GM21825 (cell line): ENCODE data around the gene PKN3.
"Not testable (repeated sequence)": the region's sequence is repeated elsewhere in the genome, so short reads cannot be mapped to it uniquely, and the experiment has no call there.

Experiments
- ATAC-seq: cut with Tn5 transposase; IDR thresholded peaks from one replicate; pipeline ENCODE4 v1.9.1; 2021; ENCODE audit warnings: mild to moderate bottlenecking, moderate library complexity; ENCODE audit not compliant: unreplicated experiment

PKN3 gene

DNA sequence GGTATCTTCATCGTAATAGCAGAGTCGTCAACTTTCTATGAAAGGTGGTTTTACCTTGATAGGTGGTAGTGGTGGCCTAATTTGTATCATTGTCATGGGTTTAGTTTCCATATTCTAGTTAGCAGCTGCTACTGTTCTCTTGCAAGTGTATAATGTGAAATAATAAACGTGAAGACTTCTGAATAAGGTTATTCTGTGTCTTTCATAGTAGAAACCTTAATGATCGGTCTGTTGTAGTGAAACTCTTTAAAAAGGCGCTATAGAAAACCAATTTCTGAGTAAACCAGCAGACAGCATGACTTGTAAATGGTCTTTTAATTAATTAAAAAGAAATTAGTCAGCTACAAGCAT lies 11.6 kb upstream of the PKN3 start:
- no peak for ATAC-seq

DNA sequence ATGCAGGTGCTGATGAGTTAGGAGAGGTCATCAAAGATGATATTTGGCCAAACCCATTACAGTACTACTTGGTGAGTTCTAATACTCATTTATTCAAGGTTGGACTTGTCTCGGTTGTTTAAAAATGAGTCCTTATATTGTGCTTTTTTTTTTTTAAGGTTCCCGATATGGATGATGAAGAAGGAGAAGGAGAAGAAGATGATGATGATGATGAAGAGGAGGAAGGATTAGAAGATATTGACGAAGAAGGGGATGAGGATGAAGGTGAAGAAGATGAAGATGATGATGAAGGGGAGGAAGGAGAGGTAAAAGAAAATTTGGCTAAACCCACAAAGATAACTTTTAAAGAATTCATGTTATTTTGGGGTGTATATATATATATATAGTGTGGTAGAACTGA lies 8.6 kb upstream of the PKN3 start:
- not testable (repeated sequence) for ATAC-seq

DNA sequence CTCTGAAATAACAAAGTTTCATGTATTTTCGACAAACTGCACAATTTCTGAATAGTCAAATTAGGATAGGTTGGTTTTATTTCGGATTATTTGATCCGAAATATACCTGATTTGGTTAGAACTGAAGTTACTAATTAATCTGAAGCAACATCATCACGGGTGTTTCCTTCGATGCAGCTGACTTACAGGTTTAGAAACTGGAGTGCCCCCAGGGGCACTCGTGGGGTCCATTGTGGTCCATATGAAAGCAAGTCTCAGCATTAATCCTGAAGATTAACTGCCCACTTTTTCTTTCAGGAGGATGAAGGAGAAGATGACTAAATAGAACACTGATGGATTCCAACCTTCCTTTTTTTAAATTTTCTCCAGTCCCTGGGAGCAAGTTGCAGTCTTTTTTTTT lies 8.0 kb upstream of the PKN3 start:
- ATAC-seq = no peak

DNA sequence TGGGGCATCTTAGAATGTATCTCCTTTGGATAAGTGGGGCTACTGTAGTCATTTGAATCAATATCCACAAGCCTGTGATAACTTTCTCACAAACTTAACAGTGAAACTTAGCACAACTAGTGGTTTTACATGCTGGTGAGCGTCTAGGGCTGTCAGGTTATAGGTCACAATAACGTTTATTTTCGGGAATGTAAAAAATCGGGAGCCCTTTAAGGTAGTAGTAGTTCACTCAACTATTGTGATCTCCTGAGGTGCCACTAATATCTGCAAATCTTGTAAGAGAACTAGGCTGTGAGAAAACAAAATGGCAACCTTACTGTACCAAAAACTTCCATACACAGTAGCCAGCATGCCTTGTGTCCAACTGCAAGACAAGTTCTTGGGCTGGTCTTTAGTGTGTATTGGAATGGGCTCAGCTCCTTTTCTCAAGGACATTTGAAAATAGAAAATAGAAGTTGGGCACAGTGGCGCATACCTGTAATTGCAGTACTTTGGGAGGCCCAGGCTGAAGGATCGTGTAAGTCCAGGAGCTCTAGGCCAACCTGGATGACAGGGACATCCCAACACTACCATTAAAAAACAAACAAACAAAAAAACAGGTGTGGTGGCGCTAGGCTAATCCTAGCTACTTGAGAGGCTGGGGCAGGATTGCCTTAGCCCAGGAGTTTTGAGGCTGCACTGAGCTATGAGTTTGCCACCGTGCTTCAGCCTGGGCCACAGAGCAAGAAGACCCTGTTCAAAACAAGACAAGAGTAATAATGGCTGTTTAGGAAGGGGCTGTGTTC lies 5.2 kb upstream of the PKN3 start:
- no peak for ATAC-seq

DNA sequence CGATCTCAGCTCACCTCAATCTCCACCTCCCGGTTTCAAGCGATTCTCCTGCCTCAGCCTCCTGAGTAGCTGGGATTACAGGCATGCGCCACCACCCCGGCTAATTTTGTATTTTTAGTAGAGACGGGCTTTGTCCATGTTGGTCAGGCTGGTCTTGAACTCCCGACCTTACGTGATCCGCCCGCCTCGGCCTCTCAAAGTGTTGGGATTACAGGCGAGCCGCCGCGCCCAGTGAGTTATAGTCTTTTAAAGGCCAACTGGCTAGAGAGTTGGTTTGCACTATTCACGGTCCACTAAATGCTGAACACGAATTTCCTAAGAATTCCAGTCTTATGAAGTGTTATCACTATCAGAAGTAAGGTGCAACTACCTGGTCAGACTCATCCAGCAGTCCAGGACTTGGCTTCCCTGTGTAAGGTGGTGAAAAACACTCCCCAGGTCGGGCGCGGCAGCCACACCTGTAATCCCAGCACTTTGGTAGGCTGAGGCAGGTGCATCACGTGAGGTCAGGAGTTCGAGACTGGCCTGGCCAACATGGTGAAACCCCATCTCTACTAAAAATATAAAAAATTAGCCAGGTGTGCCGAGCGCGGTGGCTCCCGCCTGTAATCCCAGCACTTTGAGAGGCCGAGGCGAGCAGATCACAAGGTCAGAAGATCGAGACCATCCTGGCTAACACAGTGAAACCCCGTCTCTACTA lies 3.1 kb upstream of the PKN3 start:
- ATAC-seq = not testable (repeated sequence)

DNA sequence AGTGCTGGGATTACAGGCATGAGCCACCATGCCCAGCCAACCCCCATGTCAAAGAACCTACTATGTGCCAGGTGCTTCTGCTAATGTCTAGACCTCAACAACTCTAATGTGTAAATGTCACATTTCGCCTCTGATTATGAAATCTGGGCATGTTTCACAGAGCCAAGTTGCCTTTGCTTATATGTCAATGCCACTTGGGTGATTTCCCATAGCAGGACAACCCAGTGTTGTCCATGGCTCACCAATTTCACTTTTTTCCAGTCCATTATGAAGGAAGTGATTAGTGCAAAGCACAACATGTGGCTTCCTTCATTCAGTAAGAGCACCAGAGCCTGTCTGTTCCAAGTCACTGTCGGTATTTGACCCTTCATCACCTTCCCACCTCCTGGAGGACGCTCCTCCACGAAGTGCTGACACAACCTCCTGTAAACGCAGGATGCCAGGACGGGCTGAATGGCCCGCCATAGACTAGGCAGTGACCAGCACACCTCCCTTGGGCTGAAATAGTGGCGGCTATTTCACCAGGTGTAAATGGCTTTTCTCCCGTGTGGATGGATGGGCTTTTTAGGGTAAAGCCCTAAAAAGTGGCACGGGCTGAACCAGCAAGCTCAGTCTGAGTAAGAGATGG lies 962 bp upstream of the PKN3 start:
- ATAC-seq = no peak

DNA sequence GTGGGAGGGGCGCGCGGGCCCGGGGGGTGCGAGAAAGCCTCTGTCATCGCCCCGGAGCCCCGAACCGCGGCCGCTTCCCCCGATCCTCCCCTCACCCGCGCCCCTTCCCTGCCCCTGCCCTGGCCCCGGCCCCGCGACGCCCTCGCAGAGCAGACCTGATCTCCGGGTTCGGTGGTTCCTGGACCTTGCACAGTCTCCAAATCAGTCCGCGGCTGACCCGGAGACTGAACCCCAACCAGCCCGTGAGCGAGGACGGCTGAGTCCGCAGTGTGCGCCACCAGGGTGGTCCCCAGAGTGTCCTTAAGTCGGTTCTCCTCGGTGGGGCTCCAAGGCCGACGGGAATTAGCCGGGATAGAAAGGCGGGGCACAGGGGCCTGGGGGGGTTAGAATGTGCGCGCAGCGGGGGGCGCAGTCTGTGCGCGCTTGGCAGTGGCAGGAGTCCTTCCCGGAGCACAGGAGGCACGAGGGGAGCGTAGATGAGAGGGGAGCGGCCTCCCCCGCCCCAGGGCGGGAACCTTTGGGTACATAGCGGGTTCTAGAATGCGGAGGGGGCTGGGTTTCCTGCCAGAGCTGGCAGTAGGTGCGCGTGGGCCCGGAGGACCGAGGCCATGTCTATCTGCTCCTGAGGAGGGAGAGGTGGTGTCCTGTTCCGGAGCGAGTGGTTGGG lies 779 bp downstream of the PKN3 start:
- ATAC-seq = no peak

DNA sequence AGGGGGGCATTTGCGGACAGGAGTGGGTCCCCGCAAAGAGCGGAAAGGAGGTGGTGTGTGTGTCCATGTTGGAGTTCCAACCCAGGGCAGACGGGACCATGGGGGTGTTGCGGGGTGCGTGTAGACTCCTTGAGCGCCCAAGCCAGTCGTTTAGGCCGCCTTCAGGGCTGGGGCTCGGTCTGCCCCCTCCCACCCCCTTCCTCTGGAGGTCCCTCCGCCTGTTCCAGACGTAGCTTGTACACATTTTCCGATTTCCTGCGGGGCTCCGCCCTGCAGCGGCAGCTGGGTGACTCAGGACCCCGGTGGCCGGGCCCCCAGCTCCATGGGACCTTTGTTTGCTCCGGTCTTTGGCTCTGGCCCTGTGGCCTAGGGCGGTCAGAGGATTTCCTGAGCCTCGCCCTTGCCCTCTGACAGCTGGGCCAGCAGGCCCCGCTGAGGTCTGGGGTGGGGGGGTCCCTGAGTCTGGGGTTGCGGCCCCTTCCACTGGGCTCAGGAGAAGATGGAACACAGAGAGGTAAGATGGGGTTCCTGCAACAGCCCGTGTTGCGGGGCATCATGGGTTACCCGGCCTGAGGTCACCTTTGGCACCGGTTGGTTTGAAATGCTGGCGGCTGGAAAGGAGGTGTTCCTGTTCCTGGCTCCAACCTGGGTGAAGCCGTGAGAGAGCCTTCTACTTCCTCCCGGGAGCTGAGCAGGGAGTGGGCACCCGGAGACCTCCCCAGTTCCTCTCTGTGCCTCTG lies 1.5 kb downstream of the PKN3 start:
- no peak for ATAC-seq

DNA sequence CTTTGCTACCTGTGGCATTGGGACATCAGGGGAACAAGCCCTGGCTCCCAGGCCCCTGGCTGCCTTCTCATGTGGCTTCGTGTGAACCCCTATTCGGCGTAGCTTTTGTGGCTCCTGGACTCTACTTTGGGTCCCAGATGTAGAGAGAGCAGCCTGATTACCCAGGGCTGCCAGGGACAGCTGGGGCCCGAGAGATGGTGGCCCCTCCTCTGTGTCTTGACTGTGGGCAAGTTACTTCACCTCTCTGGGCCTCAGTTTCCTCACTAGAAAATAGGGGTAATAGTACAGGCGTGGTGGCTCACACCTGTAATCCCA lies 2.0 kb downstream of the PKN3 start:
- ATAC-seq = no peak

DNA sequence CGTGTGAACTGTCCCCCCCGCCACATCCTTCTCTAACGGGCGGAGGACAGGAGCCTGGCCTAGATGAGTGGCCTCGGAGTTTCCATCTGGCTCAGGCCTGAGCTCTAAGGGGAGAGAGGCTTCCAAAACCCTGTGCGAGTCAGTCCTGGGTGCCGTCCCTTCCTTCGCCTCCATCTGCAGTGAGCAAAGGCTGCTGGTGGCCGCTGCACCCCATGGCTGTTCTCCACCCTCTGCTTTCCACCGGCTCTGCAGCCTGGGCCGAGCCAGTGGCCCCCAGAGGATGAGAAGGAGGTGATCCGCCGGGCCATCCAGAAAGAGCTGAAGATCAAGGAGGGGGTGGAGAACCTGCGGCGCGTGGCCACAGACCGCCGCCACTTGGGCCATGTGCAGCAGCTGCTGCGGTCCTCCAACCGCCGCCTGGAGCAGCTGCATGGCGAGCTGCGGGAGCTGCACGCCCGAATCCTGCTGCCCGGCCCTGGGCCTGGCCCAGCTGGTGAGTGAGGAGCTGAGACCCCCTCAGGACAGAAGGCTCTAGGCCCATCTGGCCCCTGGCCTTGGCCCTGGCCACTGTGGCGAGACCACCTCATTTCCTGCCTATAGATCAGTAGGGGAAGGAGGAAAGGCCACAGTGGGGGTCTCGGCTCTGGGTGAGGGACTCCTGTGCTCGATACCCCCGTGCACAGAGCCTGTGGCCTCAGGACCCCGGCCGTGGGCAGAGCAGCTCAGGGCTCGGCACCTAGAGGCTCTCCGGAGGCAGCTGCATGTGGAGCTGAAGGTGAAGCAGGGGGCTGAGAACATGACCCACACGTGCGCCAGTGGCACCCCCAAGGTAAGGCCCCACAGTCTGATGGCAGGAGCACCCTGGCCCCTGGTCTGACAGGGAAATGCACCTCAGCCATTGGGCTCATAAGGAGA lies 3.0 kb downstream of the PKN3 start:
- ATAC-seq = no peak

DNA sequence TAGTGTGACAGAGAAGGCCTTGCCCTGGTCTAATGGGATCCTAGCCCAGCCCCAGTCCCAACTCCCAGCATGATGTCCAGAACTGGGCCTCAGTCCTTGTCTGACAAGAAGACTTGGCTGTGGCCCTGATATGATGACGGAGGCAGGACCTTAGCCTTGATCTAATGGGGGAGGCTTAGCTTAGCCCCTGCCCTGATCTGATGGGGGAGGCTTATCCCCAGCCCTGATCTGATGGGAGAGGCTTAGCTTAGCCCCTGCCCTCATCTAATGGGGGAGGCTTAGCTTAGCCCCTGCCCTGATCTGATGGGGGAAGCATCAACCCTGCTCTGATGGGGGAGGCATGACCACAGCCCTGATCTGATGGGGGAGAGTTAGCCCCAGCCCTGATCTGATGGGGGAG lies 3.7 kb downstream of the PKN3 start:
- ATAC-seq = no peak

DNA sequence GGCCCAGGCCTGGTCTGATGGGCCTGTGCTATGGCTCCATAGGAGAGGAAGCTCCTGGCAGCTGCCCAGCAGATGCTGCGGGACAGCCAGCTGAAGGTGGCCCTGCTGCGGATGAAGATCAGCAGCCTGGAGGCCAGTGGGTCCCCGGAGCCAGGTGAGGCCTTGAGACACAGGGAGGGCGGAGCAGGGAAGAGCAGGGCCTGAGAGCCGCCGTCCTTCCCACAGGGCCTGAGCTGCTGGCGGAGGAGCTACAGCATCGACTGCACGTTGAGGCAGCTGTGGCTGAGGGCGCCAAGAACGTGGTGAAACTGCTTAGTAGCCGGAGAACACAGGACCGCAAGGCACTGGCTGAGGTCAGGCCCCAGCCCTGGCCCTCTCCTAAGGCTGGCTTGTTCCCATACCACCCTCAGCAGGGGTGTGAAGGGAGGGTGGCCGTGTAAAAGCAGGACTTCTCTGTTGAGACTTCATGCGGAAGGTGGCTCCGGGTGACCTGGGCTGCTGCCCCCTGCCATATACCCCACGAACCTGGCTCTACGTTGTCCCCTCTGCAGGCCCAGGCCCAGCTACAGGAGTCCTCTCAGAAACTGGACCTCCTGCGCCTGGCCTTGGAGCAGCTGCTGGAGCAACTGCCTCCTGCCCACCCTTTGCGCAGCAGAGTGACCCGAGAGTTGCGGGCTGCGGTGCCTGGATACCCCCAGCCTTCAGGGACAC lies 4.5 kb downstream of the PKN3 start:
- ATAC-seq = no peak

DNA sequence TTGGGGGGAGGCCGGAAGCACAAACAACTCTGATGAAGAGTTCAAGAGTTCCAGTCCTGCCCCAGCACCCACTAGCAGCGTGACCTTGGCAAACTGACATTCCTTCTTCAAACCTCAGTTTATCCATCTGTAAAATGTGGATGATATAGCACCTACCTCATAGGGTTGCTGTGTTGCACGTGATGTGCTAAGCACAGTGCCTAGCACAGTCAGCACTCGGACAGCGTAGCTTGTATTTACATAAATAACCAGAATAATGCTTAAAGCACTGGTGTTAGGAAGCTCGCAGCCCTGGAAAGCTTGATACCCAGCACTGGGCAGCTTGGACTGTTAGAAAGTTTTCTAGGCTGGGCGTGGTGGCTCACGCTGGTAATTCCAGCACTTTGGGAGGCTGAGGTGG lies 5.1 kb downstream of the PKN3 start:
- no peak for ATAC-seq

DNA sequence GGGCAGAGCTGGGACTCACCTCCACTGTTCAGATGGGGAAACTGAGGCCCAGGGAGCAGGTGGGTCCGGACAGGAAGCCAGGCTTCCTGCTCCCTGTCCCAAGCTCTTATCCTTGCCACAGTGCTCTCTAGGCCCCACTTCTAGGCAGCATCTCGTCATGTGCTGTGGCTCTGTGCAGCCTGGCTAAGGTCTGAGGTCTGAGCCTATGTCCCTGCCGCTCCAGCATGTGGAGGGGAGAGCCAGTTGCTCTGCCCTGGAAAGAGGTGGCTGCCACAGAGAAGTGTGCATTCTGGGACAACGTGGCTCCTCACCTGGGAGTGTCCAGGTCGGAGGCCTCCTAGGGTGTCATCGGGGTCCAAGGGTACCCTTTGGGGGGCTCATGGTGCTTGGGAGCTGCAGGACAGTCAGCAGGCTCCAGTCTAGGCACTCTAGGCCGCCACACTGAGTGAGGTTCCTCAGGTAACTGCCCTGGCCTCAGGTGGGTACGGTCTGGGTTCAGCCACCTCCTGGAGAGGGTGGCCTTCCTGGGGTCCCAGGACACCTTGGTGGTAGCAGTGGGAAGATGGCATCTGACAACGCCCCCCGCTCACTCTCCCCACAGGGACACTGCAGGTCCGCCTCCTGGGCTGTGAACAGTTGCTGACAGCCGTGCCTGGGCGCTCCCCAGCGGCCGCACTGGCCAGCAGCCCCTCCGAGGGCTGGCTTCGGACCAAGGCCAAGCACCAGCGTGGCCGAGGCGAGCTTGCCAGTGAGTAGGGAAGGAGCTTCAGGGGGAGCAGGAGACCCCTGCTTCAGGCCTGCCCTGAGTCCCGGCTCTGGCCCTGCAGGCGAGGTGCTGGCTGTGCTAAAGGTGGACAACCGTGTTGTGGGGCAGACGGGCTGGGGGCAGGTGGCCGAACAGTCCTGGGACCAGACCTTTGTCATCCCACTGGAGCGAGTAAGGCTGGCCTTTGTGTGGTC lies 10.4 kb downstream of the PKN3 start:
- ATAC-seq = no peak

DNA sequence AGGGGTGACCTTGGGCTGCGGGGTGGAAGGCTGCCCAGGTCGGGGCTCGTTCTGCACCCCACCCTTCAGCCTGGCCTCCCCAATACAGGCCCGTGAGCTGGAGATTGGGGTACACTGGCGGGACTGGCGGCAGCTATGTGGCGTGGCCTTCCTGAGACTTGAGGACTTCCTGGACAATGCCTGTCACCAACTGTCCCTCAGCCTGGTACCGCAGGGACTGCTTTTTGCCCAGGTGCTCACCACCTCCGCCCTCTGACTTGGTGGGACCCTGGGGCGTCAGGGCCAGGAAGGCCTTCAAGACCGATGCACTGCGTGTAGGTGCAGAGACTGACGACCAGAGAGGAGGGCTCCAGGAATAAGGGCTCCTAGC lies 11.1 kb downstream of the PKN3 start:
- ATAC-seq = no peak

DNA sequence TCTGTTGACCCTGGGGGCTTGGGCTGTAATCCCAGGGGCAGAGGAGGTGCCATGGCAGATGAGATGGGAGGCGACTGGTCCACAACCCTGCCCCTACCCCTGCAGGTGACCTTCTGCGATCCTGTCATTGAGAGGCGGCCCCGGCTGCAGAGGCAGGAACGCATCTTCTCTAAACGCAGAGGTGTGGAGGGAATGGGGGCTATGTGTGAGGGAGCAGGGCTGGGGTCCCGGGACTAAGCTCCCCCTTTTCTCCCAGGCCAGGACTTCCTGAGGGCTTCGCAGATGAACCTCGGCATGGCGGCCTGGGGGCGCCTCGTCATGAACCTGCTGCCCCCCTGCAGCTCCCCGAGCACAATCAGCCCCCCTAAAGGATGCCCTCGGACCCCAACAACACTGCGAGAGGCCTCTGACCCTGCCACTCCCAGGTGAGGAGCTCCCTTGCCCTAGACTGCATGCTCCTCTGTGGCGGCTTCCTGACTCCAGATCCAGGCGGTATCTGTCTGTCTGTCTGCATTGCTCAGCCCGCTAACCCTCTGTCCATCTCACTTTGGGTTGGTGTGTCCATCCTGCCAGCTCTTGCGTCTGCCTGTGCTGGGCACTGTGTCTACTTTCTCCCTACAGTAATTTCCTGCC lies 11.8 kb downstream of the PKN3 start:
- ATAC-seq = no peak

DNA sequence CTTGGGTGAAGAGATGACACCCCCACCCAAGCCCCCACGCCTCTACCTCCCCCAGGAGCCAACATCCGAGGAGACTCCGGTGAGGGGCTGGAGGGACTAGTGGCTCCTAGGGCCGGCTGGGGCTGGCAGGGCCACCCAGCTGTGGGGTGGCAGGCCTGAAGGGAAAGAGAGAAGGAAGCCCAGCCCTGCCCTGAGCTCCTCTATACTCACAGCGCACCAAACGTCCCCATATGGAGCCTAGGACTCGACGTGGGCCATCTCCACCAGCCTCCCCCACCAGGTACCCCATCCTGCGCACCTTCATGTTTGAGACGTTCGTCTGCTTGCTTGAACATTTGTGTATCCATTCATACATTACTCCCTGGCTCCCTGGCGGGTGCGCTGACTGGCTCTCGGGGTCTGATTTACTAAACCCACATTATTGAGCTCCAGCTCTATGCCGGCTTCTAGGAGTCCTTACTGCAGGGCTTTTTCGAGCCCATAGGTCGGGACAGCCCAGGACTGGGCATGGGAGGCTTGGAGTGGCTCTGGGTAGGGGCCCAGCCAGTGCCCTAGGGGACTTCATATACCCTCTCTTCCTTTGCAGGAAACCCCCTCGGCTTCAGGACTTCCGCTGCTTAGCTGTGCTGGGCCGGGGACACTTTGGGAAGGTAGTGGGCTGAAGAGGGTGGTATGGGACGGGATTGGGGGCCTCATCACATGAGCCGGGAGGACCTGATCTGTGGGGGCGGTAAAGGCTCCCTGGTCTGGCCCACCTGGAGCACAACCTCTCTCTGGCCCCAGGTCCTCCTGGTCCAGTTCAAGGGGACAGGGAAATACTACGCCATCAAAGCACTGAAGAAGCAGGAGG lies 12.5 kb downstream of the PKN3 start:
- no peak for ATAC-seq
